Mesenchymal stem cell (in vitro differentiated cells and primary cell): ENCODE measurements around the gene SYNE3.

ENCODE experiments used
- DNase-seq: peaks from one replicate; pipeline ENCODE4 v3.0.0-alpha.2; 2013
- H2AFZ ChIP-seq: one replicate; pipeline ENCODE4 v1.6.1; 2013; ENCODE audit warnings: low read depth, mild to moderate bottlenecking, control low read depth, inconsistent platforms, low read length, moderate library complexity
- H2AK5ac ChIP-seq: 2 replicates; pipeline ENCODE4 v1.6.1; 2013; ENCODE audit warnings: low read length, moderate library complexity, mild to moderate bottlenecking, inconsistent platforms; ENCODE audit not compliant: severe bottlenecking
- H2BK120ac ChIP-seq: one replicate; pipeline ENCODE4 v1.6.1; 2013; ENCODE audit warnings: low read depth, mild to moderate bottlenecking, inconsistent platforms, low read length, moderate library complexity
- H2BK12ac ChIP-seq, 2 experiments: one replicate each; pipeline ENCODE4 v1.6.1; 2013; ENCODE audit warnings: inconsistent platforms in 2 of 2, low read length in 2 of 2, mild to moderate bottlenecking in 2 of 2, moderate library complexity in 2 of 2, control low read depth in 1 of 2
- H2BK15ac ChIP-seq: one replicate; pipeline ENCODE4 v1.6.1; 2013; ENCODE audit warnings: mild to moderate bottlenecking, low read depth, inconsistent platforms; ENCODE audit not compliant: poor library complexity, severe bottlenecking
- H2BK5ac ChIP-seq: 2 replicates; pipeline ENCODE4 v1.6.1; 2013; ENCODE audit warnings: low read depth, mild to moderate bottlenecking, low read length, control low read depth, inconsistent platforms; ENCODE audit not compliant: poor library complexity, severe bottlenecking
- H3K14ac ChIP-seq, 2 experiments: one replicate each; pipeline ENCODE4 v1.6.1; 2013; ENCODE audit warnings: inconsistent platforms in 2 of 2, low read length in 2 of 2, control low read depth in 1 of 2, mild to moderate bottlenecking in 1 of 2, moderate library complexity in 1 of 2
- H3K18ac ChIP-seq, 2 experiments: one replicate each; pipeline ENCODE4 v1.6.1; 2013; ENCODE audit warnings: inconsistent platforms in 2 of 2, low read length in 2 of 2, control low read depth in 1 of 2, low read depth in 1 of 2, mild to moderate bottlenecking in 1 of 2
- H3K23ac ChIP-seq, 2 experiments: one replicate each; pipeline ENCODE4 v1.6.1; 2013; ENCODE audit warnings: inconsistent platforms in 2 of 2, low read length in 2 of 2, mild to moderate bottlenecking in 2 of 2, moderate library complexity in 2 of 2, control low read depth in 1 of 2
- H3K27ac ChIP-seq: 2 replicates; pipeline ENCODE4 v1.5.1; 2013; ENCODE audit warnings: mild to moderate bottlenecking, moderate library complexity, low read length, control low read depth, inconsistent platforms; ENCODE audit not compliant: poor library complexity, severe bottlenecking
- H3K27me3 ChIP-seq, 2 experiments: 2 replicates each; pipeline versions ENCODE4 v1.6.1 to v1.7.0; 2013; ENCODE audit warnings: low read length in 2 of 2, mild to moderate bottlenecking in 2 of 2, moderate library complexity in 2 of 2, control low read depth in 1 of 2, inconsistent platforms in 1 of 2; ENCODE audit not compliant: control insufficient read depth in 1 of 2, insufficient read depth in 1 of 2
- H3K36me3 ChIP-seq, 2 experiments: 2 replicates each; pipeline versions ENCODE4 v1.6.1 to v1.7.0; 2013; ENCODE audit warnings: low read length in 2 of 2, control low read depth in 1 of 2, inconsistent platforms in 1 of 2, low read depth in 1 of 2, mild to moderate bottlenecking in 1 of 2; ENCODE audit not compliant: insufficient read depth in 2 of 2, control insufficient read depth in 1 of 2
- H3K4ac ChIP-seq, 2 experiments: one replicate each; pipeline ENCODE4 v1.6.1; 2013; ENCODE audit warnings: inconsistent platforms in 2 of 2, low read length in 2 of 2, mild to moderate bottlenecking in 2 of 2, moderate library complexity in 2 of 2, control low read depth in 1 of 2, low read depth in 1 of 2
- H3K4me1 ChIP-seq: 2 replicates; pipeline ENCODE4 v1.6.1; 2013; ENCODE audit warnings: low read depth, low read length, control low read depth; ENCODE audit not compliant: control insufficient read depth, insufficient read depth
- H3K4me2 ChIP-seq: 2 replicates; pipeline ENCODE4 v1.6.1; 2013; ENCODE audit warnings: low read length, mild to moderate bottlenecking, inconsistent platforms; ENCODE audit not compliant: poor library complexity, severe bottlenecking
- H3K4me3 ChIP-seq, 2 experiments: 2 replicates each; pipeline versions ENCODE4 v1.5.1 to v1.7.0; 2013; ENCODE audit warnings: low read length in 2 of 2, mild to moderate bottlenecking in 2 of 2, control low read depth in 1 of 2, low read depth in 1 of 2; ENCODE audit not compliant: insufficient read depth in 1 of 2
- H3K79me1 ChIP-seq: replicated peaks from 2 replicates; pipeline ENCODE4 v1.6.1; 2013; ENCODE audit warnings: mild to moderate bottlenecking, control low read depth, low read length, inconsistent platforms; ENCODE audit not compliant: poor library complexity, severe bottlenecking
- H3K9ac ChIP-seq: 2 replicates; pipeline ENCODE4 v1.7.0; 2013; ENCODE audit warnings: mild to moderate bottlenecking, low read length, moderate library complexity
- H3K9me3 ChIP-seq: 2 replicates; pipeline ENCODE4 v1.7.0; 2013; ENCODE audit warnings: mild to moderate bottlenecking, low read length; ENCODE audit not compliant: control insufficient read depth
- H4K8ac ChIP-seq: one replicate; pipeline ENCODE4 v1.6.1; 2013; ENCODE audit warnings: inconsistent platforms, mild to moderate bottlenecking, low read length, moderate library complexity
- H4K91ac ChIP-seq: one replicate; pipeline ENCODE4 v1.6.1; 2013; ENCODE audit warnings: mild to moderate bottlenecking, low read length, inconsistent platforms
- WGBS: methylation state at CpG from one replicate; pipeline ENCODE4 v1.1.7; 2013; ENCODE audit warnings: mixed read lengths; 5-methylcytosine and 5-hydroxymethylcytosine counted together

Gene SYNE3

DNA sequence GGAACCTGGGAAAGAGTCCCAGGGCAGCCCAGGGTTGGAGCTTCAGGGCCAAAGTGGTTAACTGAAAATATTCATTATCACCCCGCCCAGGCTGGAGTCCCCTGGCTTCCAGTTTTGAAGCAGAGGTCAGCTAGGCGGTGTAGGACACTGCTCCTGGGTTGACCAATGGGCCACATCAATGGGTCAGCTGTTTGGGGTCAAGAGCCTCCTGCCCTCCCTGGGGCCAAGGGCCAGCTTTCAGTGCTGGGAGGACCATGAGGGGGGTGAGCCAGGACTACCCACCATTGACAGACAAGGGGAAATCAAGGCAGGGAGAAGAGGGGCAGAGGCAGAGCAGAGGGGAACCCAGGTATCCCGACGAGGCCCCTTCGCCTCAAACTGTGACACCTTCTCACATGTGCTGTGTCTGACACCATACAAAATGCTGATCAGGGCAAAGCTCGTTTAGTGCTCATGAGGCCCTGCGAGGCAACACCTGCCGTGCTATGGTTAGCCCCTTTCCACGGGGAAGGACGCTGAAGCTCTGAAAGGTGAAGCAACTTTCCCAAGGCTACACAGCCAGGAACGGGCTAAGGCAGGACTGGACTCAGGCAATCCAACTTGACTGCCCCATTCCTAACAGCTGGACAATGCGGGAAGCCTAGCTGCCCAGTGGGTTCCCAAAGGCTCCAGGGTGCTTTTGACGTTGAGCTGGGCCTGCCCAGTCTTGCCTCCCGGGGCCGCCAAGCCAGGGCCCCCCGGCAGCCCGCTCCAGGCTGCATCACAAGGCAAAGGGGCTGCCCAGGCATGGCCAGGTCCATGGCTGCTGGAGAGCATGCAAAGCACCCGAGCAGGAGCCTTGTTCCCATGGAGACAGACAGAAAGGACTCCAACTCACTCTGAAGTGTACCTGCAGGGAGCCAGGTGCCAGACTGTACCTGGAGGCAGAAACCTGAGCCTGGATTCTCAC, 2.0 kb downstream of the SYNE3 start:
- peak overlapping the region; percentile 52 for H4K91ac ChIP-seq
- WGBS: 88% methylated on average over 18 of the region's 18 CpGs

DNA sequence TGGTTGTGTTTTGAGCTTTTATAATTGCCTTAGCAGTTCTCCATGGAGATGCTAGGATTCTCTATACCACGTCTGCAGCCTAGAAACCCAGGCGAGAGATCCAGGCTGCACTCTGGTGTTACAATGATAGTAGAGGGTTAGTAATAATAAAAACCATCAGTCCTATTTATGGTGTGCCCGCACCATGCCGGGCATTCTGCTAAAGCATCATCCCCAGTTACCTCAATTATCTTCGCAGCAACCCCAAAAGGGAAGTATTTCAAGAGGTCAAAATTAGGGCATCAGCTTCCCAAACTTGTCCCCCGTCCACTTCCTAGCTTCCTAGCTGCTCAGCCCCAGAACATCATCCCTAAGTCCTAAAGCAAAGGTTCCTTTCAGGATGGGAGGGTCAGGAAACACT, 3.2 kb downstream of the SYNE3 start:
- Histone ChIP-seq H3K4me3 (peak overlapping the region in 1 of 2 experiments; percentile 47), H3K18ac (no peak overlapping the region), H2AFZ (no peak overlapping the region), H4K91ac (no peak overlapping the region), H3K14ac (no peak overlapping the region), H3K79me1 (peaks cover 2% of the 10 kb centered on the region), H3K4ac (peak overlapping the region in 1 of 2 experiments; percentile 54), H3K27me3 (no peaks in the 10 kb centered on the region), H3K9me3 (no peaks in the 10 kb centered on the region), H2BK5ac (no peak overlapping the region), H4K8ac (no peak overlapping the region), H3K9ac (peak overlapping the region; percentile 53), H3K4me2 (no peak overlapping the region), H2BK12ac (no peak overlapping the region), H3K23ac (no peak overlapping the region), H2BK15ac (no peak overlapping the region), H2BK120ac (no peak overlapping the region), H3K27ac (no peak overlapping the region), H3K4me1 (peaks cover 25% of the 10 kb centered on the region), H2AK5ac (no peak overlapping the region), H3K36me3 (peaks cover 0 to 13% of the 10 kb centered on the region in 2 experiments)
- WGBS: 93% methylated on average over 6 of the region's 6 CpGs
- no peak for DNase-seq

More for the DNA sequence above, 2.0 kb downstream of the SYNE3 start:
- no peak for DNase-seq
- Histone ChIP-seq H2BK120ac (peak overlapping the region; percentile 42), H3K23ac (no peak overlapping the region), H3K27me3 (no peaks in the 10 kb centered on the region), H3K4me2 (no peak overlapping the region), H2AK5ac (peak overlapping the region; percentile 1), H3K18ac (peak overlapping the region; percentile 22 to 64), H3K79me1 (peaks cover 2% of the 10 kb centered on the region), H2BK5ac (peak overlapping the region; percentile 11), H4K8ac (peak overlapping the region; percentile 32), H3K4me1 (peaks cover 25% of the 10 kb centered on the region), H3K27ac (peak overlapping the region; percentile 12), H2BK15ac (peak overlapping the region; percentile 44), H2BK12ac (peak overlapping the region; percentile 65 to 93), H3K36me3 (peaks cover 0 to 5% of the 10 kb centered on the region in 2 experiments), H3K14ac (peak overlapping the region in 1 of 2 experiments; percentile 58), H3K9ac (peak overlapping the region; percentile 87), H3K4ac (peak overlapping the region; percentile 32 to 58), H3K4me3 (peak overlapping the region in 1 of 2 experiments; percentile 85), H3K9me3 (no peaks in the 10 kb centered on the region), H2AFZ (no peak overlapping the region)

DNA sequence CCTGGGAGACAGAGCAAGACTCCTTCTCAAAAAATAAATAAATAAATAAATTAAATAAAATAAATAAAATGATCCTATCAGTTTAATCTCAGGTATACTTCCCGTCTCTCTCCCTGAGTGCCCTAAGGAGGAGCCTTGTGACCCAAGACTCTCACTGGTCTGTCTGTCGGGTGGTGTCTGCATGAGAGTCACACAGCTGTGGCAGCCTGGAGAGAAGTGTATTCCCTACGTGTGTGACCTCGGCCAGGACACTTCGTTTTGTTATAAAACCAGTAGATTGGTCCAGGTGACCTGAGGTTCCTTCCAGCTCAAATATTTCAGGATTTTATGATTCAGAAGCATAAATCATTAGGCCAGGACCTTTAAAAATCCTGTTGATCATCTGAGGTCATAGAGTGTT, 4.8 kb downstream of the SYNE3 start:
- H2BK12ac ChIP-seq: no peak overlapping the region

DNA sequence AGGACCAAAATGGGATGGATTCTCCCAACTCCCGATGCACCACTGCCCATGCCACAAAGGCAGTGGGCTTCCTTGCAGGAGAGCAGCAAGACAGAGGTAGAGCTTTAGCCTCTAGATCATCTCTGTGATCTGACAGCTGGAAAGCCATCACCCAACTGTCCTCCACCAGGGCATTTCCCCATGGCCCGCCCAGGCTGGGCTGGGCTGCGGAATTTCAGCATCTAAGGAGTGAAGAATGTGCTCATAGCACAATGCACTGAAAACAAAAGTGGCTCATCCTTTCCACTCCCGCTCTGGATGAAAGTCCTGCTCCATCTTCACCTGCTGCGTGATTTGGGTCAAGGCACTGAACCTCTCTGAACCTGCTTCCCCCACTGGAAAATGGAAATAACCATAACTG, 5.6 kb downstream of the SYNE3 start:
- Histone ChIP-seq H2BK12ac (peak overlapping the region in 1 of 2 experiments; percentile 37), H3K36me3 (peaks cover 6 to 28% of the 10 kb centered on the region in 2 experiments), H3K14ac (no peak overlapping the region), H3K18ac (peak overlapping the region in 1 of 2 experiments; percentile 18), H3K4me3 (peak overlapping the region in 1 of 2 experiments; percentile 54), H2BK15ac (no peak overlapping the region), H3K27me3 (no peaks in the 10 kb centered on the region), H4K8ac (no peak overlapping the region), H4K91ac (no peak overlapping the region), H3K4me1 (peaks cover 32% of the 10 kb centered on the region), H3K9me3 (no peaks in the 10 kb centered on the region), H2AK5ac (no peak overlapping the region), H3K79me1 (peaks cover 6% of the 10 kb centered on the region), H2BK120ac (no peak overlapping the region), H3K4ac (no peak overlapping the region), H2BK5ac (no peak overlapping the region), H3K4me2 (no peak overlapping the region), H3K27ac (no peak overlapping the region), H3K9ac (peak overlapping the region; percentile 50), H3K23ac (peak overlapping the region in 1 of 2 experiments; percentile 42), H2AFZ (no peak overlapping the region)
- DNase-seq: no peak
- WGBS: 95% methylated on average over 4 of the region's 5 CpGs

More for the DNA sequence above, 4.8 kb downstream of the SYNE3 start:
- Histone ChIP-seq H2AK5ac (no peak overlapping the region), H2AFZ (no peak overlapping the region), H2BK15ac (no peak overlapping the region), H3K36me3 (peaks cover 1 to 20% of the 10 kb centered on the region in 2 experiments), H4K8ac (peak overlapping the region; percentile 68), H2BK5ac (no peak overlapping the region), H3K4me1 (peaks cover 31% of the 10 kb centered on the region), H3K14ac (no peak overlapping the region), H2BK120ac (no peak overlapping the region), H3K27ac (no peak overlapping the region), H4K91ac (no peak overlapping the region), H3K4me3 (peak overlapping the region in 1 of 2 experiments; percentile 28), H3K4ac (no peak overlapping the region), H3K9me3 (no peaks in the 10 kb centered on the region), H3K79me1 (peaks cover 3% of the 10 kb centered on the region), H3K18ac (peak overlapping the region in 1 of 2 experiments; percentile 16), H3K23ac (no peak overlapping the region), H3K9ac (peak overlapping the region; percentile 76), H3K27me3 (no peaks in the 10 kb centered on the region), H3K4me2 (no peak overlapping the region)
- DNase-seq: no peak
- 73% methylated on average over 5 of the region's 5 CpGs for WGBS
